Astrocyte (in vitro differentiated cells and primary cell): ENCODE measurements around the gene FKRP. TPM values are rescaled to one million over a fixed set of nuclear protein-coding genes. Genes with fewer than 3 reads are reported as not detected.

Source experiments
- DNase-seq: peaks from one replicate; pipeline ENCODE4 v3.0.0-alpha.2; 2010; ENCODE audit warnings: low read depth
- FAIRE-seq: peaks from 2 replicates; lab custom pipeline; 2011; peaks lifted over from hg19 to GRCh38; lab: Jason Lieb, UNC
- H2AFZ ChIP-seq: 2 replicates; pipeline ENCODE4 v1.6.0; 2012; ENCODE audit warnings: low read depth, low read length, inconsistent platforms
- H3K27ac ChIP-seq: 2 replicates; pipeline ENCODE4 v1.5.1; 2011; ENCODE audit warnings: low read depth, low read length, inconsistent platforms
- H3K27me3 ChIP-seq: 2 replicates; pipeline ENCODE4 v1.6.0; 2011; ENCODE audit warnings: low read length, inconsistent platforms; ENCODE audit not compliant: insufficient read depth
- H3K36me3 ChIP-seq: 2 replicates; pipeline ENCODE4 v1.5.1; 2011; ENCODE audit warnings: low read length, inconsistent platforms; ENCODE audit not compliant: insufficient read depth
- H3K4me1 ChIP-seq: 2 replicates; pipeline ENCODE4 v1.5.1; 2011; ENCODE audit warnings: low read length, inconsistent platforms; ENCODE audit not compliant: insufficient read depth
- H3K4me2 ChIP-seq: 2 replicates; pipeline ENCODE4 v1.6.0; 2012; ENCODE audit warnings: low read length, inconsistent platforms
- H3K4me3 ChIP-seq: 2 replicates; pipeline ENCODE4 v1.5.1; 2011; ENCODE audit warnings: low read depth, mild to moderate bottlenecking, low read length, inconsistent platforms; ENCODE audit not compliant: insufficient read depth
- H3K79me2 ChIP-seq: 2 replicates; pipeline ENCODE4 v1.6.0; 2012; ENCODE audit warnings: mild to moderate bottlenecking, low read length, inconsistent platforms; ENCODE audit not compliant: insufficient read depth
- H3K9ac ChIP-seq: 2 replicates; pipeline ENCODE4 v1.6.0; 2012; ENCODE audit warnings: mild to moderate bottlenecking, low read length, inconsistent platforms
- H3K9me3 ChIP-seq: 2 replicates; pipeline ENCODE4 v1.5.1; 2012; ENCODE audit warnings: low read depth, mild to moderate bottlenecking, low read length, inconsistent platforms; ENCODE audit not compliant: insufficient read depth
- H4K20me1 ChIP-seq: 2 replicates; pipeline ENCODE4 v1.6.0; 2012; ENCODE audit warnings: low read length, inconsistent platforms; ENCODE audit not compliant: insufficient read depth
- H3K27ac Mint-ChIP-seq: one replicate; pipeline ENCODE4 v1.8.0; 2021; ENCODE audit warnings: mild to moderate bottlenecking, mixed read lengths; ENCODE audit not compliant: unreplicated experiment
- H3K27me3 Mint-ChIP-seq: one replicate; pipeline ENCODE4 v1.8.0; 2021; ENCODE audit warnings: low read depth, mixed read lengths; ENCODE audit not compliant: unreplicated experiment
- H3K36me3 Mint-ChIP-seq: one replicate; pipeline ENCODE4 v1.8.0; 2021; ENCODE audit warnings: low read depth, mixed read lengths; ENCODE audit not compliant: unreplicated experiment
- H3K4me1 Mint-ChIP-seq: one replicate; pipeline ENCODE4 v1.8.0; 2021; ENCODE audit warnings: low read depth, mixed read lengths; ENCODE audit not compliant: unreplicated experiment
- H3K4me3 Mint-ChIP-seq: one replicate; pipeline ENCODE4 v1.8.0; 2021; ENCODE audit warnings: mild to moderate bottlenecking, moderate library complexity, mixed read lengths; ENCODE audit not compliant: unreplicated experiment
- H3K9me3 Mint-ChIP-seq: one replicate; pipeline ENCODE4 v1.8.0; 2021; ENCODE audit warnings: mild to moderate bottlenecking, mixed read lengths; ENCODE audit not compliant: unreplicated experiment
- CTCF ChIP-seq: IDR thresholded peaks from 2 replicates; pipeline ENCODE4 v1.5.1; 2011; ENCODE audit warnings: low read depth, mild to moderate bottlenecking, inconsistent platforms, low read length, moderate library complexity; ENCODE audit not compliant: insufficient read depth
- EZH2 ChIP-seq: IDR thresholded peaks from 2 replicates; pipeline ENCODE4 v1.6.1; 2012; ENCODE audit warnings: mild to moderate bottlenecking, low read length, inconsistent platforms; ENCODE audit not compliant: insufficient read depth
- total RNA-seq: library from RNA; stranded (reverse); gene quantifications from 2 replicates; pipeline ENCODE4 v1.2.1, GENCODE V29; 2021

Gene FKRP
- total RNA-seq, 1 donor from 2014 or later = 25.1 TPM

GRCh38 chr19:46786236-46787039 lies 40.6 kb downstream of the FKRP start:
- Histone ChIP-seq H3K9me3 (no peaks in the 10 kb centered on the region), H3K4me3 (peak overlapping the region; percentile 77), H3K9ac (peak overlapping the region; percentile 86), H3K4me1 (peaks cover 27% of the 10 kb centered on the region), H3K27me3 (no peaks in the 10 kb centered on the region), H3K36me3 (peaks cover 14% of the 10 kb centered on the region), H2AFZ (peak overlapping the region; percentile 33), H3K79me2 (peaks cover 66% of the 10 kb centered on the region), H4K20me1 (peaks cover 53% of the 10 kb centered on the region), H3K27ac (peak overlapping the region; percentile 74), H3K4me2 (peak overlapping the region; percentile 90)
- Mint-ChIP-seq H3K4me1 (peaks cover 12% of the 10 kb centered on the region), H3K36me3 (peaks cover 17% of the 10 kb centered on the region), H3K27me3 (no peaks in the 10 kb centered on the region), H3K4me3 (peak overlapping the region; percentile 97), H3K9me3 (no peaks in the 10 kb centered on the region), H3K27ac (peak overlapping the region; percentile 99)
- FAIRE-seq = no peak
- DNase-seq = peak; percentile 67
- no peak for TF ChIP-seq CTCF
- TF ChIP-seq EZH2 = no peak

GRCh38 chr19:46787040-46787330 lies 41.1 kb downstream of the FKRP start:
- H3K9me3 ChIP-seq = no peaks in the 10 kb centered on the region
- H3K4me3 ChIP-seq = peak overlapping the region; percentile 77
- no peak for DNase-seq
- Mint-ChIP-seq H3K36me3 (peaks cover 12% of the 10 kb centered on the region), H3K4me3 (peak overlapping the region; percentile 97), H3K27ac (peak overlapping the region; percentile 99), H3K4me1 (peaks cover 13% of the 10 kb centered on the region), H3K9me3 (no peaks in the 10 kb centered on the region), H3K27me3 (no peaks in the 10 kb centered on the region)
- no peak overlapping the region for H2AFZ ChIP-seq
- peak overlapping the region; percentile 90 for H3K4me2 ChIP-seq
- peaks cover 62% of the 10 kb centered on the region for H3K79me2 ChIP-seq
- H3K27ac ChIP-seq = peak overlapping the region; percentile 74
- H3K4me1 ChIP-seq = peaks cover 27% of the 10 kb centered on the region
- H4K20me1 ChIP-seq = peaks cover 48% of the 10 kb centered on the region
- TF ChIP-seq CTCF (no peak), EZH2 (no peak)
- peaks cover 9% of the 10 kb centered on the region for H3K36me3 ChIP-seq
- H3K9ac ChIP-seq = peak overlapping the region; percentile 86
- no peak for FAIRE-seq
- no peaks in the 10 kb centered on the region for H3K27me3 ChIP-seq
